OCI-LY7 (cell line): ENCODE measurements around the gene MIA2. TPM values are rescaled to one million over a fixed set of nuclear protein-coding genes. Genes with fewer than 3 reads are reported as not detected.

ENCODE experiments used
- BruUV-seq: library from RNA; stranded (reverse); fragments of 400-500 nt; replicated peaks from 2 replicates; lab custom pipeline; 2021; lab: Mats Ljungman, UMichigan
- CTCF ChIA-PET: fragments of 300-600 bp; sonication (Branson Sonifier 250); formaldehyde crosslinking; loops from one replicate; lab custom pipeline; 2022; ENCODE audit warnings: antibody characterized with exemption; ENCODE audit not compliant: unreplicated experiment; lab: Charles Lee
- POLR2A ChIA-PET: fragments of 300-600 bp; sonication (Branson Sonifier 250); formaldehyde crosslinking; loops from one replicate; lab custom pipeline; 2022; ENCODE audit warnings: antibody characterized with exemption; lab: Charles Lee
- DNase-seq: peaks from one replicate; pipeline ENCODE4 v3.0.0-alpha.2; 2015; ENCODE audit warnings: low spot score
- H2AFZ ChIP-seq: fragments of 200-600 bp; sonication (generic), shearing (Covaris generic); 2 replicates; pipeline ENCODE4 v1.6.1; 2014; ENCODE audit warnings: mild to moderate bottlenecking, antibody characterized with exemption, low read length, moderate library complexity
- H3K27ac ChIP-seq: fragments of 200-600 bp; sonication (generic); 2 replicates; pipeline ENCODE4 v1.5.1; 2014; ENCODE audit warnings: mixed run types, low read depth, mild to moderate bottlenecking, moderate library complexity, low read length, inconsistent platforms; ENCODE audit not compliant: poor library complexity, severe bottlenecking
- H3K36me3 ChIP-seq: fragments of 200-600 bp; sonication (generic); 2 replicates; pipeline ENCODE4 v1.6.1; 2014; ENCODE audit warnings: mild to moderate bottlenecking, antibody characterized with exemption, low read length, moderate library complexity, mixed read lengths; ENCODE audit not compliant: insufficient read depth
- H3K4me1 ChIP-seq: fragments of 200-600 bp; sonication (generic); 2 replicates; pipeline ENCODE4 v1.5.1; 2014; ENCODE audit warnings: mild to moderate bottlenecking, low read length; ENCODE audit not compliant: insufficient read depth, poor library complexity, severe bottlenecking
- H3K4me2 ChIP-seq: fragments of 200-600 bp; sonication (generic); 2 replicates; pipeline ENCODE4 v1.6.1; 2014; ENCODE audit warnings: mild to moderate bottlenecking, low read length
- H3K4me3 ChIP-seq: fragments of 200-600 bp; sonication (generic); 2 replicates; pipeline ENCODE4 v1.5.1; 2014; ENCODE audit warnings: mild to moderate bottlenecking, low read depth, low read length; ENCODE audit not compliant: poor library complexity, severe bottlenecking
- H3K79me2 ChIP-seq: fragments of 200-600 bp; sonication (generic); 2 replicates; pipeline ENCODE4 v1.6.1; 2016; ENCODE audit warnings: low read depth, mild to moderate bottlenecking, low read length, moderate library complexity, mixed read lengths; ENCODE audit not compliant: insufficient read depth
- H3K9me2 ChIP-seq: fragments of 200-600 bp; sonication (generic); 2 replicates; pipeline ENCODE4 v1.6.1; 2016; ENCODE audit warnings: mild to moderate bottlenecking, low read length, mixed read lengths; ENCODE audit not compliant: insufficient read depth
- H3K9me3 ChIP-seq: fragments of 200-600 bp; sonication (generic); 2 replicates; pipeline ENCODE4 v1.6.1; 2014; ENCODE audit warnings: mild to moderate bottlenecking, mixed run types, low read length, mixed read lengths
- H4K20me1 ChIP-seq: fragments of 200-600 bp; sonication (generic); 2 replicates; pipeline ENCODE4 v1.6.1; 2014; ENCODE audit warnings: mild to moderate bottlenecking, antibody characterized with exemption, low read length, moderate library complexity, mixed read lengths; ENCODE audit not compliant: insufficient read depth
- EZH2phosphoT487 ChIP-seq: fragments of 200-600 bp; sonication (generic); IDR thresholded peaks from 2 replicates; pipeline ENCODE4 v1.6.1; 2018; ENCODE audit warnings: low read depth, borderline replicate concordance, mild to moderate bottlenecking, mixed run types, antibody characterized with exemption, low read length, moderate library complexity, mixed read lengths
- intact Hi-C: fragments of 100-400 bp; cut with micrococcal nuclease; formaldehyde crosslinking; loops from one replicate; pipeline ENCODE4 v1.10.0; 2022; ENCODE audit not compliant: unreplicated experiment
- total RNA-seq, 2 experiments: library from RNA; depleted of rRNA in 1 of 2; stranded (reverse); fragments of >200 nt in 1 of 2; shearing (Covaris generic) in 1 of 2; gene quantifications; 2 replicates each; pipeline ENCODE4 v1.2.3, GENCODE V29; 2014 to 2022
- TF ChIP-seq, protein P1 (sequence below): fragments of 200-600 bp; sonication (generic); conservative IDR thresholded peaks from 2 replicates; pipeline ENCODE4 v1.5.1; 2014; ENCODE audit warnings: mild to moderate bottlenecking, antibody characterized with exemption, low read length, moderate library complexity, mixed read lengths

Gene MIA2
- total RNA-seq, 2 experiments from 2014 or later = 20.2 to 28.3 TPM

DNA sequence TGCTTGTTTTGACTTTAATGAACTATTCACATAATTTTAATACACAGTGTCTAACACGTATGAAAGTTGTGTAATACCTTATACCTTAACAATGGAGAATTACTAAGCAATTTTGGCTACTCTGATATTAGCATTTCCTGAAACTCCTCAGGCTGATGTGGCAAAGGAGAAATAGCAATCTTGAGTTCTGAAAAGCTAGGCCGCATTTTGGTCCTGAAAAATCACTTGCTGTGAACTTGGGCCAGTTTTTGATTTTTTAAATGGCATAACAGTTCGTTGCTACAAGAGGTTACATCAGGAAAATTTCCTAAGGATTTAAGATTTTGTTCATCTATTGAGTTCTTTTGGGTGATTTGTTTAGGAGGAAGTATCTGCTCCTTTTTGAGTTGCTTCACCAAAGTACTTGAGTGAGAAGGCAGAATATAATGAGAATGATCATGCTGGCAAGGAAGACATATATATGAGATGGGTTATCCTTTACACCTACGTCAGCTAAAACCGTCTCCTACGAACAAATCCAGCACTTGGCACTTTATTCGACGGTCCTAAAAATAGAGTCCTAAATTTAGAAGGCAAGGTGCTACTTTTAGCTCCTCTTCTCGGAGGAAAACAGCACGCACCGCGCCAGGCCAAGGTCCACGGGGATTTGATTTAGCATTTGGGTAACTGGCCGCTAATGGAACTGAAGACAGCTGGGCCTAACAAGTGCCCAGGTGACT, 32.2 kb downstream of the MIA2 start:
- Histone ChIP-seq H4K20me1 (peaks cover 7% of the 10 kb centered on the region; the same call in 1 of the 2 replicates), H3K9me3 (peaks cover 10% of the 10 kb centered on the region; the same call in 1 of the 2 replicates), H3K4me3 (peak overlapping the region; percentile 88), H3K36me3 (peaks cover 7% of the 10 kb centered on the region), H3K4me1 (peaks cover 29% of the 10 kb centered on the region), H3K27ac (peak overlapping the region; percentile 84), H3K79me2 (peaks cover 44% of the 10 kb centered on the region), H2AFZ (peak overlapping the region; percentile 64), H3K9me2 (no peaks in the 10 kb centered on the region), H3K4me2 (peak overlapping the region; percentile 94)
- DNase-seq = no peak
- intact Hi-C loops = loop anchor here (5.0 kb wide), 1 partner anchor 164 kb away; the partner anchor contains the start of gene SEC23A
- BruUV-seq = TSS peak; percentile 91
- TF ChIP-seq, protein P1, sequence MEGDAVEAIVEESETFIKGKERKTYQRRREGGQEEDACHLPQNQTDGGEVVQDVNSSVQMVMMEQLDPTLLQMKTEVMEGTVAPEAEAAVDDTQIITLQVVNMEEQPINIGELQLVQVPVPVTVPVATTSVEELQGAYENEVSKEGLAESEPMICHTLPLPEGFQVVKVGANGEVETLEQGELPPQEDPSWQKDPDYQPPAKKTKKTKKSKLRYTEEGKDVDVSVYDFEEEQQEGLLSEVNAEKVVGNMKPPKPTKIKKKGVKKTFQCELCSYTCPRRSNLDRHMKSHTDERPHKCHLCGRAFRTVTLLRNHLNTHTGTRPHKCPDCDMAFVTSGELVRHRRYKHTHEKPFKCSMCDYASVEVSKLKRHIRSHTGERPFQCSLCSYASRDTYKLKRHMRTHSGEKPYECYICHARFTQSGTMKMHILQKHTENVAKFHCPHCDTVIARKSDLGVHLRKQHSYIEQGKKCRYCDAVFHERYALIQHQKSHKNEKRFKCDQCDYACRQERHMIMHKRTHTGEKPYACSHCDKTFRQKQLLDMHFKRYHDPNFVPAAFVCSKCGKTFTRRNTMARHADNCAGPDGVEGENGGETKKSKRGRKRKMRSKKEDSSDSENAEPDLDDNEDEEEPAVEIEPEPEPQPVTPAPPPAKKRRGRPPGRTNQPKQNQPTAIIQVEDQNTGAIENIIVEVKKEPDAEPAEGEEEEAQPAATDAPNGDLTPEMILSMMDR = no peak
- TF ChIP-seq EZH2phosphoT487 = no peak
- ChIA-PET POLR2A (interaction anchor here (0.5 to 5.6 kb wide), 14 partner anchors 9 to 167 kb away, joined by 3 to 35 read pairs (median 3); partner anchors contain the start of genes FBXO33, GEMIN2, PNN and TRAPPC6B), CTCF (interaction anchor here (0.7 kb wide), 1 partner anchor 96 kb away, joined by 3 read pairs; the partner anchor contains the start of gene TRAPPC6B)

DNA sequence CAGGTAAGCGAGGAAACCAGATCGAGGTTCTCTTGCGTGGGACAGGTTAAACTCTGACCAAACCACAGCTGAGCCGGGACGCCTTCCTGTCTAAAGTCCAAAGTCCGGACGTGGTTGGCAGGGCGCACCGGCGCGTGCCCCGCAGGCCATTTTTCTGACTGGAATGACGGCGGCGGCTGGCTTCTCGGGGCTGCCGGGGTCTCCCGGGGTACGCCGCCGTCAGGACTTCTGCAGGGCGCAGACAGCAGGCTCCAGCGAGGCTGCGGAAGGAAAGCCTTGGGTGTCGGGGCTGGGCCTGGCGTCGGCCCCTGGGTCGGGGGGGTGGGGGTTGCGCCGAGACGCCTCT, 32.8 kb downstream of the MIA2 start:
- H3K9me3 ChIP-seq = peaks cover 16% of the 10 kb centered on the region
- H3K4me3 ChIP-seq = peak overlapping the region; percentile 88
- POLR2A ChIA-PET = interaction anchor here (0.5 to 5.6 kb wide), 12 partner anchors 24 to 167 kb away, joined by 3 to 35 read pairs (median 4); partner anchors contain the start of genes FBXO33, GEMIN2, PNN and TRAPPC6B

More for the DNA sequence above, 32.8 kb downstream of the MIA2 start:
- H3K79me2 ChIP-seq = peaks cover 49% of the 10 kb centered on the region
- H3K27ac ChIP-seq = peak overlapping the region; percentile 84
- intact Hi-C loops = loop anchor here (5.0 kb wide), 1 partner anchor 164 kb away; the partner anchor contains the start of gene SEC23A
- no peaks in the 10 kb centered on the region for H3K9me2 ChIP-seq
- CTCF ChIA-PET = interaction anchor here (0.7 kb wide), 1 partner anchor 96 kb away, joined by 3 read pairs; the partner anchor contains the start of gene TRAPPC6B
- peak overlapping the region; percentile 94 for H3K4me2 ChIP-seq
- no TSS peak for BruUV-seq
- TF ChIP-seq, protein P1 = no peak
- no peak for TF ChIP-seq EZH2phosphoT487
- H3K4me1 ChIP-seq = peaks cover 29% of the 10 kb centered on the region
- H4K20me1 ChIP-seq = peaks cover 7% of the 10 kb centered on the region; the same call in 1 of the 2 replicates
- peak overlapping the region; percentile 64 for H2AFZ ChIP-seq
- DNase-seq = peak; percentile 74
- peaks cover 12% of the 10 kb centered on the region for H3K36me3 ChIP-seq
